NCI-H2196 (cell line): Measurements from ENCODE around the gene MAP4K3.
A peak's percentile ranks its signal among the peaks of the same experiment; 100 is the strongest.
"Not testable (repeated sequence)": the region's sequence is repeated elsewhere in the genome, so short reads cannot be mapped to it uniquely, and the experiment has no call there.

Experiments
- DNase-seq: peaks from one replicate; lab custom pipeline; 2025; ENCODE audit not compliant: unreplicated experiment; lab: John Stamatoyannopoulos, UW

The MAP4K3 gene

DNA sequence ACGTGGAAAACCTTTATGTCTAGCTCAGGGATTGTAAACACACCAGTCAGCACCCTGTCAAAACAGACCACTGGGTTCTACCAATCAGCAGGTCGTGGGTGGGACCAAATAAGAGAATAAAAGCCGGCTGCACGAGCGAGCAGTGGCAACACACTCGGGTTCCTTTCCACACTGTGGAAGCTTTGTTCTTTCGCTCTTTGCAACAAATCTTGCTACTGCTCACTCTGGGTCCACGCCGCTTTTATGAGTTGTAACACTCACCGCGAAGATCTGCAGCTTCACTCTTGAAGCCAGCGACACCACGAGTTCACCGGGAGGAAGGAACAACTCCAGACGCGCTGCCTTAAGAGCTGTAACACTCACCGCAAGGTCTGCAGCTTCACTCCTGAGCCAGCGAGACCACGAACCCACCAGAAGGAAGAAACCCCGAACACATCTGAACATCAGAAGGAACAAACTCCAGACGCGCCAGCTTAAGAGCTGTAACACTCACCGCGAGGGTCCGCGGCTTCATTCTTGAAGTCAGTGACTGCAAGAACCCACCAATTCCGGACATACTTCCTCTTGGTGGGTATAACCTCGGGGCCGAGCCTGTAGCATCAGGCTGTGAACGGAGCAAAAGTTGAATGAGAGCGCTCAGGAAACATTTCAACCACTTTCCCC lies 192.0 kb downstream of the MAP4K3 start:
- not testable (repeated sequence) for DNase-seq

DNA sequence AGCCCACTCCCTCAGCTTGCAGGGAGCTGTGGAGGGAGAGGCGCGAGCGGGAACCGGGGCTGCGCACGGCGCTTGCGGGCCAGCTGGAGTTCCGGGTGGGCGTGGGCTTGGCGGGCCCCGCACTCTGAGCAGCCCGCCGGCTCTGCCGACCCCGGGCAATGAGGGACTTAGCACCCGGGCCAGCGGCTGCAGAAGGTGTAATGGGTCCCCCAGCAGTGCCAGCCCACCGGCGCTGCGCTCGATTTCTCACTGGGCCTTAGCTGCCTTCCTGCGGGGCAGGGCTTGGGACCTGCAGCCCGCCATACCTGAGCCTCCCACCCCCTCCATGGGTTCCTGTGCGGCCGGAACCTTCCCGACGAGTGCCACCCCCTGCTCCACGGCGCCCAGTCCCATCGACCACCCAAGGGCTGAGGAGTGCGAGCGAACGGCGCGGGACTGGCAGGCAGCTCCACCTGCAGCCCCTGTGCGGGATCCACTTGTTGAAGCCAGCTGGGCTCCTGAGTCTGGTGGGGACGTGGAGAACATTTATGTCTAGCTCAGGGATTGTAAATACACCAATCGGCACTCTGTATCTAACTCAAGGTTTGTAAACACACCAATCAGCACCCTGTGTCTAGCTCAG lies 192.7 kb downstream of the MAP4K3 start:
- not testable (repeated sequence) for DNase-seq

DNA sequence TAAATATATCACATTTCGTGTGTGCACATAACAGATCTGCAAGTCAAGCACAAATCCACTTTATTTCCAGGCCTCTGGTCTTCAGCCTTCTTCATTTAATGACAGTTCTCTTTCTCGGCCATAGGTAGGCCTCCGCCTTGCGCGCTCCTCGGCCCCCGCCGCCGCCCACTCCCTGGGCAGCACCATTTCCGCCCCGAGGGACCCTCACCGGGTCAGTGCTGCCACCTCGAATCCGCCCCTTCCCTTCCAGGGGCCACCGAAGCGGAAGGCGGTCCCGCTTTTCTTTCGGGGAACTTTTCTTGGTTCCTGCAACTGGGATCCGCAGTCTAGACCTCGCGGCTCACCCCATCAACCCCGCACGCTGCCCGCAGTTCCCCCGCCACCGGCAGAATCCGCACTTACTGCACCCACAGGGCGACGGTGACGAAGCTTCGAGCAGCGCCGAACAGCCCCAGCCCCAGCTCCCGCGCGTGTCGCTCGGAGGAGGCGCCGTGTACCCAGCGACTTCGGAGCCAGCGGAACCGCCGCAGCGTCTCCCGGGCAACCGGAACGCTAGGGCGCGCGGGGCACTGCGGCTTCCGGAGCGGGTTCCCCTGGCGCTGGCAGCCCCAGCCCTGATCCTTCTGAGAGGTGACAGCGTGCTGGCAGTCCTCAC lies 193.5 kb downstream of the MAP4K3 start, which contains the start of gene CDKL4:
TSS of gene CDKL4 (minus strand) at position 502 of the 655 bp plus-strand sequence.
- DNase-seq: peak; percentile 17

DNA sequence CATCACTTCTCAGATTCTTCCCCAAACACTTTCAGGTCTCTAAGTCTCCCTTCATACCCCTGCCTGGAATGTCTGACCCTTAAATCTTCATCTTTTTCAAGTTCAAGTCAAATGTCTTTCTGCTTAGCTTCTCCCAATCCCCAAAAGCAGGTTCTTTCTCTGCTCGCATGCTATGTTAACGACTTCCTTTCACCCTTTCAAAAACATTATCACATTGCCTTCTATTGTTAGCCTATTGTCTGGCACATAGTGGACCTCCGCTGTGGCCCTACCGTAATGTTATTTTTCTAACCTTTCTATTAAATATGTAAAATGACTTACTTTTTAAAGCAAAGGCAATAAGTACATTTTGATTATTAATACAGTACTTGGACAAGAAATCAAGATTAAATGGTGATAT lies 195.5 kb downstream of the MAP4K3 start:
- DNase-seq: no peak

DNA sequence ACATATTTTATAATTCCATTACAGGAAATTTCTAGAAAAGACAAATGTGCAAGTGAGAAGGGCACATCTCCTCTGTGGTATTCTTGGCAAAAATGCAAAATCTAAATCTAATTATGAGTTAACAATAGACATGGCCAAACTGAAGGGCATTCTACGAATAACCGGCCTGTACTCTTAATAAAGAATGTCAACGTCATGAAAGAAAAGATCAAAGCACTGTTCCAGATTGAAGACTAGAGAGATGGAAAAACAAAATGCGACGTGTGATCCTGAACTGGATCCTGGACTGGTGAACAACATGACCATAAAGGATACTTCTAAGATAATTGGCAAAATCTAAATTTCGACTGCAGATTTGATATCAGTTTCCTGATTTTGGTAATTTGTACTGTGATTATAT lies 196.3 kb downstream of the MAP4K3 start:
- no peak for DNase-seq

DNA sequence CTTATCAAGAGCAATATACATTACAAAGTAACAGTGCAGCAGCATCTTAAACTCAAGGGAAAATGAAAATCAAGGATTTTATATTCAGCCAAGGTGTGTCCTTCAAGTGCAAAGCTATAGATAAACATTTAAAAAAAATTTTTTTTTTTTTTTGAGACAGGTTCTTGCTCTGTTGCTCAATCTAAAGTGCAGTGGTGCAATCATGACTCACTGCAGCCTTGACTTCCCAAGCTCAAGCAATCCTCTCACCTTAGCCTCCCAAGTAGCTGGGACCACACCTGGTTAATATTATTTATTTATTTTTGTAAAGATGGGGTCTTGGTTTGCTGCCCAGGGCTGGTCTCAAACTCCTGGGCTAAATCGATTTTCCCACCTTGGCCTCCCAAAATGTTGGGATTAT lies 202.3 kb downstream of the MAP4K3 start:
- DNase-seq: no peak

DNA sequence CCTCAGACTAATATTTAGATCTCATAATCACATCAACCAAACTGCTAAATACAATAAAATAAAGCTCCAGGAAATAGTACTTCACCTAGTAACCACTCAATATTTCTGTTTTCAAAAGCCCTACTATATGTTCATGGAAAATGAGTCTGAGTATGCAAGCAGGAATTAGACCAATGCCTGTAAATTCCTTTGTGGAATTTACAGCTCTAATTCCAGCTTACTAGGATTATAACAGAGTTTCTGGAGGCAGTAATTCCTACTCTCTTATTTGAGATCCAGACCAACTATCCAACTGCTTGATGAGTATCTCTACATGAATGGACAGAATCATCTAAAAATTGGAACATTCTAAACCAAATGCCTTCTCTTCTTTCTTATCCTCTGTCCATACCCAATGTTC lies 204.9 kb downstream of the MAP4K3 start:
- no peak for DNase-seq

DNA sequence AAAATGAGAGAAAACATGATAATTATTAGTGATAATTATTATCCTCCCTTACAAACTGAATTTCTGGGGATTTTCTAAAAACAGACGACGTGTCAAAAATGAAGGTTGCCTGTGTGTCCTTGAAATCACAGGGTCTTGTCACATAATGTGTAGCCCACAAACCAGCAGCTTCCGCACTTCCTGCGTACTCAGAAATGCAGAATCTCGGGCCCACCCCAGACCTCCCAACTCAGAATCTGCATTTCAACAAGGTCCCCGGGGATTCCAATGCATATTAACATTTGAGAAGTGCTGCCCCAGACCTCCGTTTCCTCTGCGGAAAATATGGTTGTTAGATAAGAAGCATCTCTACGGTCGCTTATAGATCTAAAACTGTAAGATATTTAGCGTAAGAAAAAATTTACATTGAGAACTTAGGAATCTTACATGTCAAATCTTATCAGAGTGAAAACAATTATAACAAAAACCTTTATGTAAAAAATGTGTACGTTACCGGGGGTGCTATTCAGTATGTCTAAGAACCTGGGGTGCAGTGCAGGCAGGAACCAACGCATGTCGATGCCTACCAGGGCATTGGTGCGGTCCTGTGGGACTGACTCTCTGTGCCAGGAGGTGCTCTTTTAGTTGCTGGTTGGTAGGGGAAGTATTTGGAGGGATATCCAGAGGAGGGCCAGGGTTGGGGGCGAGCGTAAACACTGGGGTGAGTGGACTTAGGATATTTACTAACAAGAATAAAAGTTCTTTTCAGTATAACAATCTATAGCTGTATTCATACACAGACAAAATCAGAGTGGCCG lies 208.5 kb downstream of the MAP4K3 start:
- no peak for DNase-seq

DNA sequence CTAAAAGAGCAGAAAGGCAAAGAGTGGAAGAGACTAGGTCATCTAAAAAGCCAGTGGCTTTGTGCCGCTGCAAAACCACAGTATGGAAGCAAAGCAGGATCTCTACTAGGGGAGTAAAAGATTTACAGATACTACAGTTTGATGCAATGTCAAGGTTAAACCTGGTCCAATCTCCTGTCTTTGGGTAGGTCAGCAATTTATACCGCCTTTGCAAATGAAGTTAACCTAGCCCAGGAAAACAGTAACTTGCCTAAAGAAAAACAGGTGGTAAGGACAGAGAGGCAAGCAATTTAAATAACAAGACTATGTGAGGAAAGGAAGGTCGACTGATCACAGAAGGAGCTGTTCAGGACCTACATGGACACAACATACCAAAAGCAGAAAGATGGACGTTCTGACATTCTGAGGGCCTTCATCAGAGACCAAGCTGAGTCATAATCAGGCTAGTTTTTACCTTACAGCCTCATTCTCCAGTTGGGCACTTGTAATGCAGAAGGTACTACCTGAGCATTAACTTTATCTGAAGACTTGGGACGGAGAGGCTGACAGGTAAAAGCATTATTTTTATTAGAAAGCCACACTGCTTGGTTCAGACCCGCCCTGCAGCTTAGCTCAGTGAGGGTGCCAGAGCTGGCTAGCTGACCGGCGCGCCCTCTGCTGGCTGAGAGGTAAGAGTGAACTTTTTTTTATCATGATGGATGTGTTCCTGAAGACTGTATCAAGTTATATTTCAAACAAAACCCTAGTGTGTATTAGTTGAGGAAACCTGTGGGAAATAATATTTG lies 209.3 kb downstream of the MAP4K3 start:
- peak; percentile 66 for DNase-seq

DNA sequence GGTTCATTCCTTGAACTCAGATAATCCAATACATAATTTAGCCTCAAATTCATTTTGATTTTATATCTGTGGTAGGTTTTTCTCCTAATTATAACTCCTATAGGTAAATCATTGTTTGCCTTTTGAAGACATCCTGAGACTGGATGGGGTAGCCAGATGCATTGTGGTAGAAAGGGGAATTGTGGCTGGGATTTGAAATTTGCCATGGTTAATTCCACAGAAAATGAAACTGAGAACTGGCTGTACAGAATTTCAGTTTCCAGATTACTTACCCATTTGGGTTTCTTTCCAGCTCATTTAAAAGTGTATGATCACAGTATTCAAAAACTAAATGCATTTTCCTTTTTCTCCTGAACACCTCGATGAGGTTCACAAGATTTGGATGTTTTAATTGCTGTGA lies 211.5 kb downstream of the MAP4K3 start:
- no peak for DNase-seq

DNA sequence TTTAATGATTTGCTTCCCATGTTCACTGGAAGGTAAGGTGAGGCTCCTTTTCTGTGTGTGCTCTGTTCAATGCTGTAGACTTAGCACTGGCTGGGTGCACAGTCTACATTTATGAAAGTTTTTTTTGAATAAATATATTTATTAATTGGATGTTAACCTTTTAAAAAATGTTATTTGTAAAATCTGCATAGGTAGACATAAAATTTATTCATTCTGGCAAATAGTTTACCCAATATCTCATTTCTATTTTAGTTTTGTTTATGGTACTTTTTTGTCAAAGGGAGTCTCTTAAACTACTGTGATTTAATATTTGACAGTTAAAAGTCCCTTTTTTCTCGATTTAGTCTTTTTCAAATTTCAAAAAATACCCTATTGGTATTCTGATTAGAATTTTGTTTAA lies 213.2 kb downstream of the MAP4K3 start:
- DNase-seq: no peak

DNA sequence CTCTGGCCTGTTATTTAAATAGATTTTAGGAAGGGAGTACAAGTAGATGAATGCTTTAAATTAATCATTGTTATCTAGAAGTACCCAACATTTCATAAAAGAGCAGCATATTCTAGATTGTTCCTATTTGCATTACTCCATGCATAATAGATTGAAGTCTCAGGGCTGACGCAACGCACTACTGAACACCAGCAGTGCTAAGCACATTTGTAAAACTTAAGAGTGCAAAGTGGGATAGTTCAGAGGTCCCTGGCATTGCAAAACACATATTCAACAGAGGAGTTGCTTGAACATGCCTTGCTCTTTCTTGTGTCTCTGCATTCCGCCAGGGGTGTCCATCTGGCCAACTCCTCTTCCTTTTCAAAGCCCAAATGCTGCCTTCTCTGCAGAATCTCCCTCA lies 215.6 kb downstream of the MAP4K3 start:
- DNase-seq: no peak

DNA sequence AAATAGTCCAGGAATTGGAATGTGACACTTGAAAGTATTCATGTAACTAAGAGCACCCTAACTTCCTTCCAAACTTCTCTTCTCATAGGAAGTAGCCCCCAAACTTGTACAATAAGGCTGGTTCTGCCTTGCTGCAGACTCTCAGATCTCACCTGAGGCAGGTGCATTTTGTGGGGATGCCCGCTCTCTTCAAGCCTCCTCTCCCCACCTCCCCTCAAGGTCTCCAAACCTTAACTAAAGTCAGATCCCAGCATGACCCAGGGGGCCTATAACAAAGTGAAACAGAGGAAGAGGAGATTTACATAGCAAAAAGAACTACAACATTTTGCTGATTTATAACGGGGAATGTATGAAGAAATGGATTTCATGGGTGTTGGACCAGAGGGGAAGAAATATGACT lies 216.9 kb downstream of the MAP4K3 start:
- no peak for DNase-seq

DNA sequence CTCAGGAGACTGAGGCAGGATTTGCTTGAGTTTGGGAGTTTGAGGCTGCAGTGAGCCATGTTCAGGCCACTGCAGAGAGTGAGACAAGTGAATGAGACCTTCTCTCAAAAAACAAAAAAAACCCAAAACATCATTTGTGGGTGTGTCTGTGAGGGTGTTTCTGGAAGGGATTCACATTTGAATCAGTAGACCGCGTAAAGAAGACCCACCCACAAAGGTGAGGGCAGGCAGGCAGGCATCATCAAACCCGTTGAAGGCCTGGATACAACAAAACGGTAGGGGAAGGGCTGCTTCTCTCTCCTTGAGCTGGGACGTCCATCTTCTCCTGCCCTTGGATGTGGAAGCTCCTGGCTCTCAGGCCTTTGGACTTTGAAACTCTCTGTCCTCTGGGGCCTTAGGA lies 218.7 kb downstream of the MAP4K3 start:
- DNase-seq: no peak

DNA sequence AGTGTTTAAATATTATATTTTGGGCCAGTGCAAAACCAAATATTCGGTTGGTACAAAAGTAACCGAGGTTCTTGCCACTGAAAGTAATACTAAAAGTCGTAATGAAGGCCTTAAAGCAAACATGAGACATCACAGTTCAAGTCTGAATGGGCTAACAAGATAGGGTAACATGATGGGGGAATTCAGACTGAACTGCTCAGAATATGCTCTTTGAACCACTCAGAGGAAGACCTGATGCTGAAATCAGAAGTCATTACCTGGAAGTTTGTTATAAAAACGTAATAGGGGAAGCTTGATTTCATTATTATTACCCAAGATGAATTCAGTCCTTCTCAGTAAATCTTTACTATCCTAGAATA lies 219.9 kb downstream of the MAP4K3 start:
- DNase-seq: no peak

DNA sequence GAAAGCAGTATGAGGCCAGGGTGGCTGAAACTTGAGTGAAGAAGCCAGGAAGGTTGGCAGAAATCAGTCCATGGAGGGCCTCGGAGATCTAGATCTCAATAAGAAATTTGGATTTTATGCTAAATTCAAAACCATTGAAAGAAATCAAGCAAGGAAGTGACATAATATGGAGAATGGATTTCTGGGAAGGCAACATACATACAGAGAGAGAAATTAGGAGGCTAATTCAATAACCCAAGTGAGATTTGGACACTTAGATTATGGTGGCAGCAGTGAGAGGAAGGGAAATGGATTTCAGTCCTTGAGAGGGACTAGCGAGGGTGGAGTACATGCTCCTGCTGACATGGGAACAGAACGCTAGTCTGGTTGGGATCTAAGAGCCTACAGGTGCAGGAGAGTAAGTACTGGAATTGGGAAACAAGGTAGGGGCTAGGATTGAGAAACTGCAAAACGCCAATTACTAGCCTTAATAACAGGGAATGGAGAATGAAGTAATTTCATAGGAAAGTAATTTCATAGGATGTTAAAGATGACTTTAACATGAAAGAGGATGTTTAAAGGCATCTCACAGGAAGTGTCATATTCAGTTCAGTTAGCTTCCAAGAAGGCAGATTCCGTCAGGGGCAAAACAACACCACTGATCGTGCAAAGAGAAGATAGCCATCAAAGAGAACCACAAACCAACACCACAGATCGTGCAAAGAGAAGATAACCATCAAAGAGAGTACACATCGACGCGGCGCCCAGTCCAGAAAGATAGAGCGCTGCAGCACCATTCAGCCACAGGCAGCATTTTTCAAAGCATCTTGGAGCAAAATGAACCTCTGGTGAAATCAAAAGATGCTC lies 220.5 kb downstream of the MAP4K3 start:
- no peak for DNase-seq

DNA sequence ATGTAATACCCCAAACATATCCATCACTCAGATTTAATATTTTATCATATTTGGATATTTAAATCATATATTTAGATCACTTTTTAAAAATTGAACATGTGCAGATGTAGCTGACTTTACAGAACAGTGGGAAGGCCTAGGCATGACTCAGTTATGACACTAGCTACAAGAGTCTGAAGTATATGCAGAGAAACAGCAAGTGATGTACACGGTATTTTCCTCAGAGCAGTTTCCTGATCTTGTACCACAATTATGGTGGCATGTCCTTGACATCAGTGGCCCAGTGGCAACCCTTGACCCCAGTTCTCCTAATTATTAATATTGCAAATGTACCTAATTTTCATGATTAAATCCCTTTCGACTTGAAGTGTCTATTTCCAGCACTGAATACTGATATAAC lies 221.5 kb downstream of the MAP4K3 start:
- no peak for DNase-seq

DNA sequence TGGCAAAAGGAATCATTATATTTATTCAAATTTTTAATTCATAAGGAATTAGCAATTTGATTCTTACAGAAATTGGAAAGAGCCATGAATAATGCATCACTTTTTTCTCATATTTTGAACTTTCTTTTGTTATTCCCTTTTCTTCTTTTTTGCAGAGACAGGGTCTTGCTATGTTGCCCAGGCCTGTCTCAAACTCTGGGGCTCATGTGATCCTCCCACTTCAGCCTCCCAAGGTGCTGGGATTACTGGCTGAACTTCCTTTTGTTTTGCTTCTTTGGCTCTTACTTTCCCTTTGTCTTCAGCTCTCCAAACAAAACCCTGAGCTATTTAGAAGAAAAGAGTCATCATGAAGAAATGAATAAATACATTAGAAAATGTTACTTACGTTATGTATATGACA lies 224.1 kb downstream of the MAP4K3 start:
- no peak for DNase-seq

DNA sequence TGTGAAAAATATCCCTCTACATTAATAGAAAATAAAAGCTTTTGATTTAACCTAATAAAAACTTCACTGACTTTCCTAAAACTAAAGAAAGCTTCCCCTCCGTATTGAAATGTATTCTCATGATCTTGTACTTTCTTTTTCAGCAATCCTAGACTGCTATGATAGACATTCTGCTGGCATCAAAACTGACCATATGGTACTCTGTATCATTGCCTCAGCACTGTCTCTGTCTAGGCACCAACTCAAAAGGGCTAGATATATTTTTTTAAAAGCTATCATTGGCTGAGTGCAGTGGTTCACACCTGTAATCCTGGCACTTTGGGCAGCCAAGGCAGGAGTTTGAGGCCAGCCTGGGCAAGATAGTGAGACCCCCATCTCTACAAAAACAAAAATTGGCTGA lies 226.2 kb downstream of the MAP4K3 start:
- no peak for DNase-seq

DNA sequence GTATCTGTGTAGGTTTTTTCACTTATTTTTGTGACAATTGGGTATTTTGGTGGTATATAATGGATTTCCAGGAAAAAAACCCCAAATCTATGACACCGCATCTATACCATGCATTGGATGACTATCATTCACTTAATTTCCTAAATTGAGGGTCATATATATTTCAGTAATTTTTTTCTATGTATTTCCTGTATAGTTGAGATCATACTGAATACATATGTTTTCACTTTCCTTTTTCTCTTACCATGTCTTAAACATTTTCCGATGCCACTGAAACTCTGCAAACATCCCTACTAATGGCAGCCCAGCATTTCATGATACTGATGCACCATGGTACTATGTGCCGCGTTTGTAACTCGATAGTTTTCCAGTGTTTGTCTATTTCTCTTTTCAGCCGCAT lies 233.7 kb downstream of the MAP4K3 start:
- no peak for DNase-seq
